ENCODE data around the gene CEACAM7. TPM values are rescaled to one million over a fixed set of nuclear protein-coding genes. Genes with fewer than 3 reads are reported as not detected.

The CEACAM7 gene
- total and polyA plus RNA-seq, 12 donors, result not detected

- Histone ChIP-seq H3K4me3 (peak overlapping the region in 1 of 10 donors; percentile 9), H3K9me3 (peaks cover 0 to 2% (median 0%) of the 10 kb centered on the region in 11 donors), H3K36me3 (no peaks in the 10 kb centered on the region), H3K27ac (peak overlapping the region in 1 of 10 donors; percentile 10), H3K27me3 (peaks cover 0 to 28% (median 10%) of the 10 kb centered on the region in 7 donors), H3K4me1 (peaks cover 0 to 36% (median 0%) of the 10 kb centered on the region in 9 donors)
- ATAC-seq (no peak), DNase-seq (no peak)
- WGBS, 2 donors, result 40 to 42% methylated on average over 4 of the region's 4 CpGs
- intact Hi-C loops (cut with DNase I), result no loop called here
- TF ChIP-seq, protein P1, sequence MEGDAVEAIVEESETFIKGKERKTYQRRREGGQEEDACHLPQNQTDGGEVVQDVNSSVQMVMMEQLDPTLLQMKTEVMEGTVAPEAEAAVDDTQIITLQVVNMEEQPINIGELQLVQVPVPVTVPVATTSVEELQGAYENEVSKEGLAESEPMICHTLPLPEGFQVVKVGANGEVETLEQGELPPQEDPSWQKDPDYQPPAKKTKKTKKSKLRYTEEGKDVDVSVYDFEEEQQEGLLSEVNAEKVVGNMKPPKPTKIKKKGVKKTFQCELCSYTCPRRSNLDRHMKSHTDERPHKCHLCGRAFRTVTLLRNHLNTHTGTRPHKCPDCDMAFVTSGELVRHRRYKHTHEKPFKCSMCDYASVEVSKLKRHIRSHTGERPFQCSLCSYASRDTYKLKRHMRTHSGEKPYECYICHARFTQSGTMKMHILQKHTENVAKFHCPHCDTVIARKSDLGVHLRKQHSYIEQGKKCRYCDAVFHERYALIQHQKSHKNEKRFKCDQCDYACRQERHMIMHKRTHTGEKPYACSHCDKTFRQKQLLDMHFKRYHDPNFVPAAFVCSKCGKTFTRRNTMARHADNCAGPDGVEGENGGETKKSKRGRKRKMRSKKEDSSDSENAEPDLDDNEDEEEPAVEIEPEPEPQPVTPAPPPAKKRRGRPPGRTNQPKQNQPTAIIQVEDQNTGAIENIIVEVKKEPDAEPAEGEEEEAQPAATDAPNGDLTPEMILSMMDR (IDR thresholded peaks at IDR 0.05), result no peak
These were observed 63.1 kb downstream of the CEACAM7 start for GRCh38 chr19:41624937-41625336.

GRCh38 chr19:41624515-41624914, 63.6 kb downstream of the CEACAM7 start:
- Histone ChIP-seq H3K4me1 (peaks cover 0 to 40% (median 0%) of the 10 kb centered on the region in 9 donors), H3K27me3 (peaks cover 0 to 27% (median 10%) of the 10 kb centered on the region in 7 donors), H3K27ac (peak overlapping the region in 1 of 10 donors; percentile 10), H3K36me3 (no peaks in the 10 kb centered on the region), H3K4me3 (peak overlapping the region in 1 of 10 donors; percentile 9), H3K9me3 (no peaks in the 10 kb centered on the region)
- intact Hi-C loops (cut with DNase I), result no loop called here
- WGBS, 2 donors, result 68 to 74% methylated on average over 7 of the region's 7 CpGs
- ATAC-seq (no peak), DNase-seq (no peak)
- TF ChIP-seq, protein P1 (IDR thresholded peaks at IDR 0.05), result no peak

- TF ChIP-seq, protein P1 (IDR thresholded peaks at IDR 0.05), result no peak
- ATAC-seq, result no peak
These were observed 64.7 kb downstream of the CEACAM7 start for GRCh38 chr19:41623360-41623759.

More at GRCh38 chr19:41623360-41623759, 64.7 kb downstream of the CEACAM7 start:
- peak overlapping the region in 1 of 10 donors; percentile 10 for H3K27ac ChIP-seq
- intact Hi-C loops (cut with DNase I), result no loop called here
- DNase-seq, result no peak
- peaks cover 0 to 48% (median 0%) of the 10 kb centered on the region in 9 donors for H3K4me1 ChIP-seq
- H3K4me3 ChIP-seq, result no peak overlapping the region
- H3K36me3 ChIP-seq, result no peaks in the 10 kb centered on the region
- peaks cover 0 to 26% (median 9%) of the 10 kb centered on the region in 7 donors for H3K27me3 ChIP-seq
- 55 to 62% methylated on average over 4 of the region's 4 CpGs for WGBS, 2 donors
- H3K9me3 ChIP-seq, result no peaks in the 10 kb centered on the region

Other genes with a start within 250 kb of the CEACAM7 start
- 100 to 1,000 TPM in 5 of 10 donors, 10 to 100 TPM in 5; 80.8 to 139 (median 101) TPM for gene DMAC2, start 248.4 kb downstream of the CEACAM7 start, total RNA-seq
- 100 to 1,000 TPM; 103 to 118 TPM for gene DMAC2, start 248.4 kb downstream of the CEACAM7 start, polyA plus RNA-seq
- under 1 TPM in 1 of 10 donors, not detected in 9; 0.37 TPM for gene ERICH4, start 245.1 kb downstream of the CEACAM7 start, total RNA-seq
- gene ERICH4, start 245.1 kb downstream of the CEACAM7 start, polyA plus RNA-seq, result under 1 TPM in 1 of 2 donors, not detected in 1; 0.10 TPM
- 1 to 10 TPM in 3 of 10 donors, under 1 TPM in 6, not detected in 1; 0.26 to 3.3 (median 0.57) TPM for gene CEACAM21, start 112.1 kb downstream of the CEACAM7 start, total RNA-seq
- gene CEACAM21, start 112.1 kb downstream of the CEACAM7 start, polyA plus RNA-seq, result under 1 TPM; 0.41 to 0.59 TPM
- under 1 TPM in 6 of 10 donors, not detected in 4; 0.23 to 0.66 (median 0.46) TPM for gene CEACAM4, start 61.2 kb downstream of the CEACAM7 start, total RNA-seq
- under 1 TPM; 0.29 to 0.48 TPM for gene CEACAM4, start 61.2 kb downstream of the CEACAM7 start, polyA plus RNA-seq
- not detected for gene CEACAM5, start 20.4 kb upstream of the CEACAM7 start, total RNA-seq
- gene CEACAM5, start 20.4 kb upstream of the CEACAM7 start, polyA plus RNA-seq, result under 1 TPM in 1 of 2 donors, not detected in 1; 0.03 TPM
- gene CEACAM6, start 67.3 kb upstream of the CEACAM7 start, total RNA-seq, result under 1 TPM in 2 of 10 donors, not detected in 8; 0.10 to 0.12 TPM
- gene CEACAM6, start 67.3 kb upstream of the CEACAM7 start, polyA plus RNA-seq, result under 1 TPM in 1 of 2 donors, not detected in 1; 0.03 TPM
- gene CEACAM3, start 108.3 kb upstream of the CEACAM7 start, total RNA-seq, result 1 to 10 TPM in 1 of 10 donors, under 1 TPM in 7, not detected in 2; 0.21 to 1.5 (median 0.40) TPM
- gene CEACAM3, start 108.3 kb upstream of the CEACAM7 start, polyA plus RNA-seq, result not detected
- not detected for gene LYPD4, start 156.4 kb upstream of the CEACAM7 start, total RNA-seq
- not detected for gene LYPD4, start 156.4 kb upstream of the CEACAM7 start, polyA plus RNA-seq
- not detected for gene DMRTC2, start 156.8 kb upstream of the CEACAM7 start, total RNA-seq
- gene DMRTC2, start 156.8 kb upstream of the CEACAM7 start, polyA plus RNA-seq, result not detected
- gene RPS19, start 172.0 kb upstream of the CEACAM7 start, total RNA-seq, result 1,000 to 10,000 TPM in 1 of 10 donors, 100 to 1,000 TPM in 9; 446 to 1,030 (median 578) TPM
- 1,000 to 10,000 TPM; 1,092 to 1,996 TPM for gene RPS19, start 172.0 kb upstream of the CEACAM7 start, polyA plus RNA-seq
- gene CD79A, start 189.0 kb upstream of the CEACAM7 start, total RNA-seq, result 1 to 10 TPM in 1 of 10 donors, under 1 TPM in 2, not detected in 7; 0.17 to 1.4 (median 0.18) TPM
- gene CD79A, start 189.0 kb upstream of the CEACAM7 start, polyA plus RNA-seq, result under 1 TPM in 1 of 2 donors, not detected in 1; 0.39 TPM
- gene ARHGEF1, start 194.9 kb upstream of the CEACAM7 start, total RNA-seq, result 10 to 100 TPM; 20.2 to 57.7 (median 25.9) TPM
- gene ARHGEF1, start 194.9 kb upstream of the CEACAM7 start, polyA plus RNA-seq, result 100 to 1,000 TPM in 1 of 2 donors, 10 to 100 TPM in 1; 33.4 to 143 TPM
- gene ERFL, start 240.2 kb upstream of the CEACAM7 start, total RNA-seq, result under 1 TPM in 3 of 10 donors, not detected in 7; 0.12 to 0.17 (median 0.13) TPM
- gene ERFL, start 240.2 kb upstream of the CEACAM7 start, polyA plus RNA-seq, result under 1 TPM; 0.04 to 0.22 TPM

Data from heart right ventricle (tissue), 16 donors.